Urinary bladder (tissue), 4 donors: ENCODE results near the gene GNB5. TPM values are rescaled to one million over a fixed set of nuclear protein-coding genes. Genes with fewer than 3 reads are reported as not detected.

ENCODE experiments used
- DNase-seq: peaks from one replicate; pipeline ENCODE4 v3.0.0-alpha.2; 2015; ENCODE audit errors: extremely low spot score
- H3K27ac ChIP-seq: one replicate; pipeline ENCODE4 v1.5.1; 2013; ENCODE audit warnings: low read depth, mild to moderate bottlenecking, moderate library complexity
- H3K36me3 ChIP-seq: one replicate; pipeline ENCODE4 v1.6.1; 2013; ENCODE audit warnings: mild to moderate bottlenecking, moderate library complexity; ENCODE audit not compliant: insufficient read depth
- H3K4me1 ChIP-seq: one replicate; pipeline ENCODE4 v1.6.1; 2013; ENCODE audit warnings: mild to moderate bottlenecking, moderate library complexity; ENCODE audit not compliant: insufficient read depth
- H3K4me3 ChIP-seq: one replicate; pipeline ENCODE4 v1.5.1; 2013; ENCODE audit warnings: low read depth, low read length
- WGBS: extraction: QIAGEN DNeasy Blood & Tissue Kit; methylation state at CpG from one replicate; pipeline ENCODE4 v1.1.7; 2013; 5-methylcytosine and 5-hydroxymethylcytosine counted together
- polyA plus RNA-seq: library from polyadenylated mRNA; stranded (reverse); fragments of 200-250 nt; gene quantifications from one replicate; pipeline ENCODE4 v1.2.3, GENCODE V29; 2013
- total RNA-seq: library from RNA; depleted of rRNA; stranded (reverse); fragments of >200 nt; gene quantifications from one replicate; pipeline ENCODE4 v1.2.3, GENCODE V29; 2014
- donor health status: healthy with polysubstance abuse.
- donor health status: healthy.

The GNB5 gene
- total and polyA plus RNA-seq, 2 donors = 25.5 to 38.8 TPM

DNA sequence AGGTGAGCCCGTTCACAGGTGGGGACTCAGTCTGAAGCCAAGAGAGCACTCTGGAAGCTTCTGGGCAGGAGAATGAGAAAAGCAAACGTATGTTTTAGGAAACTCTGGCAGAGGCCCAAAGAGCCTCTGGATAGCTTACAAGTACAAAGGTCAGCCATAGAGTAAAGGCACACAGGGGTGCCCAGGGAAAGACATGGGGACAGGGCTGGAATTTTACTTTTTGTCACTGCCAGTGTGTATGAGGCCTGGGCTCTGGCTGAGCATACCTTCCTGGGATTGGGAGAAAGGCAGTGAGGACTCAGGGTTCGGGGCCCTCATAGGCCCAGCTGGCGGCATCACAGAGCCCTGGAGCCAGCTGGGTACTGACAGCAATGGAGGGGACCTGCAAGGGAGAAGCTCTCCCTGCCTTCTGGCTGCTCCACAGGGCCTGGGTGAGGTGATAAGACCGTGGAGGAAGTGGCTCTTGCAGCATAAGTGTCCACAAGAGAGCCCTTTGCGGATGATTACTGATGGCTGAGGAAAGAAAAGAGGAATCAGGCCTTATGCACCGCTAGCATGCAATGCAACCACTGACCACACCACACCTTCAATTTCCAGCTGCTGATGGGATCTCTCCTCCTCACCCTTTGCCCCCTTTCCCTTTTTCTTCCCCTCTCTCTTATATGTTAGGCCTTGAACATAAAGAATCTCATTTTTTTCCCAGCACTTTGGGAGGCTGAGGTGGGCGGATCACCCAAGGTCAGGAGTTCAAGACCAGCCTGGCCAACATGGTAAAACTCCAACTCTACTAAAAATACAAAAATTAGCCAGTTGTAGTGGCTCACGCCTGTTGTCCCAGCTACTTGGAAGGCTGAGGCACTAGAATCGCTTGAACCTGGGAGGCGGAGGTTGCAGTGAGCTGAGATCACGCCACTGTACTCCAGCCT lies 53.5 kb downstream of the GNB5 start:
- WGBS = 84% methylated on average over 12 of the region's 12 CpGs
- H3K27ac ChIP-seq = no peak overlapping the region
- H3K36me3 ChIP-seq = no peaks in the 10 kb centered on the region

DNA sequence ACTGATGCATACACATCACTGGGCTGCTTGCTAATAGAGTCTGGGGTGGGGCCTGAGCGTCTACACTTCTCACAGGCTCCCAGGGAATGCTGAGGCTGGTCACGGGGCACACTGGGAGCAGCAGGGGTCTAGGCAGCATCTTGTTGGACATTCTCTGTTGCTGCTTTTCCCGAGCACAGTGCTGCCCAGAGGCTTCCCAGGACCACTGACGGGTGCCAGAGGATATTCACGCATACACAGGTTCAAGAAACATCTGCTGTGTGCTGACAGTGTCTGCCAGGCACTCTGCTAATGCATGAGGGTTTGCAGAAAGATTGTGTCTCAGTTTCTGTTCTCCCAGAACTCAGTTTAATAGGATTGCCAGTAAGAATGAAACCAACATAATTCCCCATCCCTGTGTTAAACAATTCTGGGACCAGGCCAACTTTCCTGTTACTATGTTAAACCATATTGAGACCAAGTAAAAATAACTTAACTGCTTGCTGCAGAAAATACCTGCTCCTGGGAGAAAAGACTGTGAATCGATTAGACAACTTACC lies 54.7 kb downstream of the GNB5 start:
- no peaks in the 10 kb centered on the region for H3K36me3 ChIP-seq
- no peak overlapping the region for H3K4me3 ChIP-seq
- WGBS = 35% methylated on average over 6 of the region's 6 CpGs
- H3K27ac ChIP-seq = no peak overlapping the region
- no peaks in the 10 kb centered on the region for H3K4me1 ChIP-seq
- no peak for DNase-seq

More for the DNA sequence above, 53.5 kb downstream of the GNB5 start:
- no peak overlapping the region for H3K4me3 ChIP-seq
- no peaks in the 10 kb centered on the region for H3K4me1 ChIP-seq
- DNase-seq = no peak

DNA sequence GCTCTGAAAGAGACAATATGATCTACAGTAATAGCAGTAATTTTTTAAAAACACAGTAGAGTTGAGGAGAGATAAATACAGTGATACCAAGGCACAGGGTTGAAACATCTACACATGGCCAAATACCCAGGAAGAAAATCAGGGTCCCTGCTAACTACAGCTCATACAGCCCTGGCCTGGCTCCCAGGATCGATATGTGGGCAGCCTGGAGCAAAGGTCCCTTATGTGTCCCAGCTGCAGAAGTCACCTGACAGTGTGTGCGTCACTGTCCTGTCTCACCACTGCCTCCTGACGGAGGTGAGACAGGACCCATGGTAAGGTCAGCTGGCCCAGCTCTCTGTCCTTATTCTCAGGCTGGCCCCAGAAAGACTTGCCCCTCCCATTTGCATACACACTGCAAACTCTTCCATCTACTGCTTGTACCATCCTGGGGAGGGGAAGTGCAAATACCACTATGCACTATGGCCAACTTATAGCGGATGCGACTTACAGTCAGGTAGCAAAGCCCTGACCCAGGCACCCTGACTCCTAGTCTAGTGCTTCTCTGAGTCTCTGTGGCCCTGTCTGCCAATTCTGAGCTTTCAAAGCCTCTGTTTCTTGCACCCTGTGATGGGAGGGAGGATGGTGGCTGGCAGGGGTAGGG lies 56.6 kb downstream of the GNB5 start:
- WGBS = 97% methylated on average over 5 of the region's 5 CpGs
- no peaks in the 10 kb centered on the region for H3K4me1 ChIP-seq
- H3K27ac ChIP-seq = no peak overlapping the region
- no peak for DNase-seq
- H3K36me3 ChIP-seq = no peaks in the 10 kb centered on the region
- no peak overlapping the region for H3K4me3 ChIP-seq

- Histone ChIP-seq H3K4me1 (no peaks in the 10 kb centered on the region), H3K27ac (no peak overlapping the region), H3K4me3 (no peak overlapping the region), H3K36me3 (no peaks in the 10 kb centered on the region)
- no peak for DNase-seq
- WGBS = 92% methylated on average over 10 of the region's 10 CpGs
These were observed 57.5 kb downstream of the GNB5 start for GRCh38 chr15:52133510-52134220.

GRCh38 chr15:52132066-52132465 lies 59.1 kb downstream of the GNB5 start:
- H3K4me1 ChIP-seq = no peaks in the 10 kb centered on the region
- no peaks in the 10 kb centered on the region for H3K36me3 ChIP-seq
- DNase-seq = no peak
- no peak overlapping the region for H3K27ac ChIP-seq
- no peak overlapping the region for H3K4me3 ChIP-seq

DNA sequence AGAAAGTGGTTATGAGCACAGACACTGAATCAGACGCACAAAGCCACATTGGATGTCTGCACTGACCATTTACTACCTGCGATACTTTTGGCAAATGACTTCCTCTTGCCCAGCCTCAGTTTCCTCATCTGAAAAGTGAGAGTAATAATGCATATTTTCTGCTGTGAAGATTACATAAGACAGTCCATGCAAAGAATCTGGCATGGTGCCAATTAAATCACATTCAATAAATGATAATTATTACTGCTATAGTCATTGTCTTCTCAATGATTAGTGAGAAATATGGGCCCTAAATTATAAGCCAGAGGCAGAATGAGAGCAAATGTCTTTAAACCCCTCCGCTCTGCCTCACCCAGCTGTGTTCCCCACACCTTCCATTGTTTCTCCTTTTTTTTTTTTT lies 62.6 kb downstream of the GNB5 start:
- no peak overlapping the region for H3K27ac ChIP-seq
- 97% methylated on average over 3 of the region's 3 CpGs for WGBS
- H3K4me1 ChIP-seq = no peaks in the 10 kb centered on the region
- no peaks in the 10 kb centered on the region for H3K36me3 ChIP-seq
- no peak overlapping the region for H3K4me3 ChIP-seq
- DNase-seq = no peak

- DNase-seq = no peak
- 70% methylated on average over 11 of the region's 11 CpGs for WGBS
- H3K4me1 ChIP-seq = no peaks in the 10 kb centered on the region
- H3K27ac ChIP-seq = no peak overlapping the region
- no peak overlapping the region for H3K4me3 ChIP-seq
- H3K36me3 ChIP-seq = no peaks in the 10 kb centered on the region
These were observed 66.8 kb downstream of the GNB5 start for GRCh38 chr15:52124270-52124880.

- Histone ChIP-seq H3K27ac (no peak overlapping the region), H3K4me1 (no peaks in the 10 kb centered on the region), H3K4me3 (no peak overlapping the region), H3K36me3 (no peaks in the 10 kb centered on the region)
- no peak for DNase-seq
- 79% methylated on average over 2 of the region's 2 CpGs for WGBS
These were observed 69.3 kb downstream of the GNB5 start for GRCh38 chr15:52121896-52122295.

DNA sequence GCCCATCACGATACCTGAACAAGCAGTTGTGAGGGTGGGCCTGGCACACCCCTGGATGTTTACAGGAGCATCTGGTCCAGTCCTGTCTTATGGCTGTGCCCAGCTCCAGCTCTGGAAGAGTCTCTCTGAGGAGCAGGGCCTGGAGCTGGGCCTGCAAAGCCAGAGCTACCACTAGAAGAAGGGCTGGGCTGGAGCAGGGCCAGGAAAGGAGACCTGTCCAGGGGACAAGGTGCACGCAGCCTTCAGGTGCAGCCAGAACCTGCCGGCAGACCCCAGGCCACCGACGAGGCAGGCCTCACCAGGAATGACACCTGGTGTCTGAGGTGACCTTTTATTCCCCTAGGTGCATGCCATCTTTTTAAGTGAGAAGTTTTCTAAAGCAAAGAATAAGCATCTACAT lies 70.2 kb downstream of the GNB5 start:
- no peaks in the 10 kb centered on the region for H3K4me1 ChIP-seq
- no peaks in the 10 kb centered on the region for H3K36me3 ChIP-seq
- H3K4me3 ChIP-seq = no peak overlapping the region
- DNase-seq = no peak
- no peak overlapping the region for H3K27ac ChIP-seq
- 93% methylated on average over 5 of the region's 5 CpGs for WGBS

DNA sequence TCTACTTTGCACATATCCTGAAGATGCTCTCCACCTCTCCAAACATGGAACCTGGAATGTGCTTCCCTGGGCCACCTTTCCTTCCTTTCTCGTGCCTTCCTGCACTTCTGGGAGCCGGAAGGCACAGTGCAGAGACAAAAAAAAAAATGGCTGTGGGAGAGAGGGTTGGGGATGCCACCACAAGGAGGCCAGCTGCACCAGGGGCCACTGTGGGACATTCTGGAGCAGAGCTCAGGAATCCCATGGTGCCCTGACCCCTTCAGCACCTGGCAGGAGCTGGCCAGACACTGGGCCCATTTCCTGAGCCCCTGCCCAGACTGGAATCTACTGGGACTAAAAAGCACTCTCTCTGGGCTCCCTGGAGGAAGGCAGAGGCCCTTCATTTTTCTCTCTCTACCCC lies 70.7 kb downstream of the GNB5 start:
- no peak for DNase-seq
- Histone ChIP-seq H3K4me3 (no peak overlapping the region), H3K36me3 (no peaks in the 10 kb centered on the region), H3K27ac (no peak overlapping the region), H3K4me1 (no peaks in the 10 kb centered on the region)
- 86% methylated on average over 2 of the region's 2 CpGs for WGBS

DNA sequence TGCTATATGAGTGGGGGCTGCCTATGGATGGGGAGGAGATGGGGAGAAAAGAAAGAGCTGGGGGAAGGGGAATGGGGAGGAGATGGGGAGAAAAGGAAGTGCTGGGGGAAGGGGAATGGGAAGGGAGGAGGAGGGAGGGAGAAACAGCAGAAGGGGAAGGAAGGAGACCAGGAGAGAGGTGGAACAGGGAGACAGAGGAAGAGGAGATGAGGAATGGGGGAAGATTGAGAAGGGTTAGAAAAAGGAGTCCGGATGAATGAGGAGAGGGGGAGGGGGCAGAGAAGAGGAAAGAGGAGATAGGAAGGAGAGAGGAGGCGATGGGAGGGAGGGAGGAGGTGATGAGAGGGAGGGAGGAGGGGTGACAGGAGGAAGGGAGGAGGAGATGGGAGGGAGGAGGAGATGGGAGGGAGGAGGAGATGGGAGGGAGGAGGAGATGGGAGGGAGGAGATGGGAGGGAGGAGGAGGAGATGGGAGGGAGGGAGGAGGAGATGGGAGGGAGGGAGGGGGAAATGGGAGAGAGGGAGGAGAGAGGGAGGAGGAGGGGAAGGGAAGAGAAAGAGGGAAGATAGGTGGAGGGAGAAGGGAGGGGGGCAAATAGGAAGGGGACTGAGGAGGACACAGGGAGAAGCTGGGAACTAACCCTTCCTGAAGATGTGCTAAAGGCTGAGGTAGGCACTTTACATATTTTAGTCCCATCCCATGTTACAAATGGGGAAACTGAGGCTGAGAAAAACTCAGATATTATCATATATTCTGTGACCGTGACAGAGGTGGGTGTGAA lies 72.0 kb downstream of the GNB5 start:
- H3K27ac ChIP-seq = no peak overlapping the region
- WGBS = 67% methylated on average over 3 of the region's 3 CpGs
- DNase-seq = no peak
- H3K36me3 ChIP-seq = no peaks in the 10 kb centered on the region
- H3K4me1 ChIP-seq = no peaks in the 10 kb centered on the region
- no peak overlapping the region for H3K4me3 ChIP-seq

- no peak for DNase-seq
- WGBS = 84% methylated on average over 9 of the region's 9 CpGs
These were observed 73.6 kb downstream of the GNB5 start for GRCh38 chr15:52117549-52117948.

More at GRCh38 chr15:52117549-52117948, 73.6 kb downstream of the GNB5 start:
- H3K4me1 ChIP-seq = no peaks in the 10 kb centered on the region
- H3K36me3 ChIP-seq = no peaks in the 10 kb centered on the region
- H3K27ac ChIP-seq = no peak overlapping the region
- H3K4me3 ChIP-seq = no peak overlapping the region
